Measurements from ENCODE around the gene PCSK5. TPM values are rescaled to one million over a fixed set of nuclear protein-coding genes. Genes with fewer than 3 reads are reported as not detected.

PCSK5 gene
- total and polyA plus RNA-seq, 4 donors, result 0.58 to 3.6 (median 0.82) TPM

- no peak for TF ChIP-seq RAD21 (IDR thresholded peaks at IDR 0.05)
- TF ChIP-seq TAF1 (conservative IDR thresholded peaks at IDR 0.05), result no peak
- H3K9ac ChIP-seq (ENCODE audit: low read depth in 1 of 2, low read length in 2 of 2), result no peak overlapping the region
- H3K27ac ChIP-seq (ENCODE audit: low read depth in 1 of 2, low read length in 2 of 2), result no peak overlapping the region
- H3K4me3 ChIP-seq (ENCODE audit: low read depth in 1 of 3, low read length in 3 of 3), result no peak overlapping the region
- H3K4me1 ChIP-seq (ENCODE audit: control insufficient read depth in 4 of 4, insufficient read depth in 4 of 4, low read length in 3 of 4), result no peaks in the 10 kb centered on the region
- no peaks in the 10 kb centered on the region for H3K9me3 ChIP-seq (ENCODE audit: control insufficient read depth in 4 of 4, low read length in 3 of 4)
- H3K27me3 ChIP-seq (ENCODE audit: control insufficient read depth in 4 of 4, insufficient read depth in 4 of 4, low read length in 3 of 4), result no peaks in the 10 kb centered on the region
- no peaks in the 10 kb centered on the region for H3K36me3 ChIP-seq (ENCODE audit: control insufficient read depth in 4 of 4, insufficient read depth in 3 of 4, low read depth in 1 of 4, low read length in 3 of 4)
- WGBS, result 67% methylated on average over 2 of the region's 2 CpGs
- DNase-seq (ENCODE audit: low spot score), result no peak
Observed at GRCh38 chr9:76013809-76014208, 123.3 kb downstream of the PCSK5 start.

GRCh38 chr9:76018235-76018634, 127.8 kb downstream of the PCSK5 start:
- Histone ChIP-seq H3K9me3 (ENCODE audit: control insufficient read depth in 4 of 4, low read length in 3 of 4) (no peaks in the 10 kb centered on the region), H3K27ac (ENCODE audit: low read depth in 1 of 2, low read length in 2 of 2) (no peak overlapping the region), H3K4me3 (ENCODE audit: low read depth in 1 of 3, low read length in 3 of 3) (no peak overlapping the region), H3K9ac (ENCODE audit: low read depth in 1 of 2, low read length in 2 of 2) (no peak overlapping the region), H3K4me1 (ENCODE audit: control insufficient read depth in 4 of 4, insufficient read depth in 4 of 4, low read length in 3 of 4) (no peaks in the 10 kb centered on the region), H3K36me3 (ENCODE audit: control insufficient read depth in 4 of 4, insufficient read depth in 3 of 4, low read depth in 1 of 4, low read length in 3 of 4) (no peaks in the 10 kb centered on the region), H3K27me3 (ENCODE audit: control insufficient read depth in 4 of 4, insufficient read depth in 4 of 4, low read length in 3 of 4) (no peaks in the 10 kb centered on the region)
- no peak for DNase-seq (ENCODE audit: low spot score)
- WGBS, result 46% methylated on average over 12 of the region's 12 CpGs
- no peak for TF ChIP-seq RAD21 (IDR thresholded peaks at IDR 0.05)
- no peak for TF ChIP-seq FOXA1 (IDR thresholded peaks at IDR 0.05)
- TF ChIP-seq, protein P1, sequence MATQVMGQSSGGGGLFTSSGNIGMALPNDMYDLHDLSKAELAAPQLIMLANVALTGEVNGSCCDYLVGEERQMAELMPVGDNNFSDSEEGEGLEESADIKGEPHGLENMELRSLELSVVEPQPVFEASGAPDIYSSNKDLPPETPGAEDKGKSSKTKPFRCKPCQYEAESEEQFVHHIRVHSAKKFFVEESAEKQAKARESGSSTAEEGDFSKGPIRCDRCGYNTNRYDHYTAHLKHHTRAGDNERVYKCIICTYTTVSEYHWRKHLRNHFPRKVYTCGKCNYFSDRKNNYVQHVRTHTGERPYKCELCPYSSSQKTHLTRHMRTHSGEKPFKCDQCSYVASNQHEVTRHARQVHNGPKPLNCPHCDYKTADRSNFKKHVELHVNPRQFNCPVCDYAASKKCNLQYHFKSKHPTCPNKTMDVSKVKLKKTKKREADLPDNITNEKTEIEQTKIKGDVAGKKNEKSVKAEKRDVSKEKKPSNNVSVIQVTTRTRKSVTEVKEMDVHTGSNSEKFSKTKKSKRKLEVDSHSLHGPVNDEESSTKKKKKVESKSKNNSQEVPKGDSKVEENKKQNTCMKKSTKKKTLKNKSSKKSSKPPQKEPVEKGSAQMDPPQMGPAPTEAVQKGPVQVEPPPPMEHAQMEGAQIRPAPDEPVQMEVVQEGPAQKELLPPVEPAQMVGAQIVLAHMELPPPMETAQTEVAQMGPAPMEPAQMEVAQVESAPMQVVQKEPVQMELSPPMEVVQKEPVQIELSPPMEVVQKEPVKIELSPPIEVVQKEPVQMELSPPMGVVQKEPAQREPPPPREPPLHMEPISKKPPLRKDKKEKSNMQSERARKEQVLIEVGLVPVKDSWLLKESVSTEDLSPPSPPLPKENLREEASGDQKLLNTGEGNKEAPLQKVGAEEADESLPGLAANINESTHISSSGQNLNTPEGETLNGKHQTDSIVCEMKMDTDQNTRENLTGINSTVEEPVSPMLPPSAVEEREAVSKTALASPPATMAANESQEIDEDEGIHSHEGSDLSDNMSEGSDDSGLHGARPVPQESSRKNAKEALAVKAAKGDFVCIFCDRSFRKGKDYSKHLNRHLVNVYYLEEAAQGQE (IDR thresholded peaks at IDR 0.05), result no peak
- TF ChIP-seq, protein P2, sequence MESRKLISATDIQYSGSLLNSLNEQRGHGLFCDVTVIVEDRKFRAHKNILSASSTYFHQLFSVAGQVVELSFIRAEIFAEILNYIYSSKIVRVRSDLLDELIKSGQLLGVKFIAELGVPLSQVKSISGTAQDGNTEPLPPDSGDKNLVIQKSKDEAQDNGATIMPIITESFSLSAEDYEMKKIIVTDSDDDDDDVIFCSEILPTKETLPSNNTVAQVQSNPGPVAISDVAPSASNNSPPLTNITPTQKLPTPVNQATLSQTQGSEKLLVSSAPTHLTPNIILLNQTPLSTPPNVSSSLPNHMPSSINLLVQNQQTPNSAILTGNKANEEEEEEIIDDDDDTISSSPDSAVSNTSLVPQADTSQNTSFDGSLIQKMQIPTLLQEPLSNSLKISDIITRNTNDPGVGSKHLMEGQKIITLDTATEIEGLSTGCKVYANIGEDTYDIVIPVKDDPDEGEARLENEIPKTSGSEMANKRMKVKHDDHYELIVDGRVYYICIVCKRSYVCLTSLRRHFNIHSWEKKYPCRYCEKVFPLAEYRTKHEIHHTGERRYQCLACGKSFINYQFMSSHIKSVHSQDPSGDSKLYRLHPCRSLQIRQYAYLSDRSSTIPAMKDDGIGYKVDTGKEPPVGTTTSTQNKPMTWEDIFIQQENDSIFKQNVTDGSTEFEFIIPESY (IDR thresholded peaks at IDR 0.05), result no peak
- no peak for TF ChIP-seq GABPA (IDR thresholded peaks at IDR 0.05 in 1 of 2, conservative IDR thresholded peaks at IDR 0.05 in 1 of 2)
- TF ChIP-seq NR2F2 (IDR thresholded peaks at IDR 0.05), result no peak
- TF ChIP-seq SP1 (IDR thresholded peaks at IDR 0.05), result no peak
- no peak for TF ChIP-seq TAF1 (conservative IDR thresholded peaks at IDR 0.05)
- TF ChIP-seq HNF4A (conservative IDR thresholded peaks at IDR 0.05), result no peak
- TF ChIP-seq HNF4G (IDR thresholded peaks at IDR 0.05), result no peak
- TF ChIP-seq RXRA (IDR thresholded peaks at IDR 0.05), result no peak
- TF ChIP-seq, protein P3, sequence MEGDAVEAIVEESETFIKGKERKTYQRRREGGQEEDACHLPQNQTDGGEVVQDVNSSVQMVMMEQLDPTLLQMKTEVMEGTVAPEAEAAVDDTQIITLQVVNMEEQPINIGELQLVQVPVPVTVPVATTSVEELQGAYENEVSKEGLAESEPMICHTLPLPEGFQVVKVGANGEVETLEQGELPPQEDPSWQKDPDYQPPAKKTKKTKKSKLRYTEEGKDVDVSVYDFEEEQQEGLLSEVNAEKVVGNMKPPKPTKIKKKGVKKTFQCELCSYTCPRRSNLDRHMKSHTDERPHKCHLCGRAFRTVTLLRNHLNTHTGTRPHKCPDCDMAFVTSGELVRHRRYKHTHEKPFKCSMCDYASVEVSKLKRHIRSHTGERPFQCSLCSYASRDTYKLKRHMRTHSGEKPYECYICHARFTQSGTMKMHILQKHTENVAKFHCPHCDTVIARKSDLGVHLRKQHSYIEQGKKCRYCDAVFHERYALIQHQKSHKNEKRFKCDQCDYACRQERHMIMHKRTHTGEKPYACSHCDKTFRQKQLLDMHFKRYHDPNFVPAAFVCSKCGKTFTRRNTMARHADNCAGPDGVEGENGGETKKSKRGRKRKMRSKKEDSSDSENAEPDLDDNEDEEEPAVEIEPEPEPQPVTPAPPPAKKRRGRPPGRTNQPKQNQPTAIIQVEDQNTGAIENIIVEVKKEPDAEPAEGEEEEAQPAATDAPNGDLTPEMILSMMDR (IDR thresholded peaks at IDR 0.05; ENCODE audit: low read depth, low read length, missing input control), result no peak
- no peak for TF ChIP-seq FOXA2 (IDR thresholded peaks at IDR 0.05)
